Measurements from ENCODE around the gene PLCH1.

GRCh38 chr3:155519078-155519477, 225.8 kb downstream of the PLCH1 start:
- no peak for TF ChIP-seq CTCF (conservative IDR thresholded peaks at IDR 0.05 in 1 of 2, IDR thresholded peaks at IDR 0.05 in 1 of 2; ENCODE audit: low read depth in 1 of 2, low read length in 2 of 2)
- no peak for TF ChIP-seq EZH2 (IDR thresholded peaks at IDR 0.05; ENCODE audit: low read length, missing control alignments)
